HepG2 (cell line): ENCODE data around the gene LATS1. TPM values are rescaled to one million over a fixed set of nuclear protein-coding genes. Genes with fewer than 3 reads are reported as not detected.
A peak's percentile ranks its signal among the peaks of the same experiment; 100 is the strongest.

Experiments used
- AKNA ChIP-seq: sonication (generic); formaldehyde crosslinking; IDR thresholded peaks from 2 replicates; pipeline ENCODE4 v1.4.0; 2020; ENCODE audit warnings: missing genetic modification reagents, borderline replicate concordance
- ATM ChIP-seq: fragments of 450-650 bp; IDR thresholded peaks from 2 replicates; pipeline ENCODE4 v1.7.1; 2017; ENCODE audit warnings: mild to moderate bottlenecking, borderline replicate concordance
- BORCS8-MEF2B ChIP-seq: sonication (generic); formaldehyde crosslinking; IDR thresholded peaks from 2 replicates; pipeline ENCODE4 v1.8.0; 2022; ENCODE audit warnings: mild to moderate bottlenecking, missing genetic modification reagents
- HNF1A ChIP-seq, 2 experiments: sonication (generic) in 1 of 2; formaldehyde crosslinking in 1 of 2; IDR thresholded peaks; 2 replicates each; pipeline versions ENCODE4 v1.4.0 to v1.6.1; 2016 to 2020; ENCODE audit warnings: borderline replicate concordance in 1 of 2, low read depth in 1 of 2, mild to moderate bottlenecking in 1 of 2, missing genetic modification reagents in 1 of 2
- HNRNPLL ChIP-seq: fragments of 200-400 bp; formaldehyde crosslinking; IDR thresholded peaks from 2 replicates; pipeline ENCODE4 v1.6.1; 2017; ENCODE audit warnings: mild to moderate bottlenecking, low read depth, low read length; ENCODE audit not compliant: poor library complexity, severe bottlenecking
- JUN ChIP-seq: sonication (generic); formaldehyde crosslinking; IDR thresholded peaks from 2 replicates; pipeline ENCODE4 v1.4.0; 2020; ENCODE audit warnings: mild to moderate bottlenecking, missing genetic modification reagents
- MIXL1 ChIP-seq: IDR thresholded peaks from 2 replicates; pipeline ENCODE4 v1.6.1; 2016
- PLSCR1 ChIP-seq: sonication (generic); formaldehyde crosslinking; IDR thresholded peaks from 2 replicates; pipeline ENCODE4 v1.5.0; 2020; ENCODE audit warnings: missing genetic modification reagents, mild to moderate bottlenecking, borderline replicate concordance
- RBM39 ChIP-seq: fragments of 200-400 bp; formaldehyde crosslinking; IDR thresholded peaks from one replicate; pipeline ENCODE4 v1.6.1; 2018; ENCODE audit warnings: antibody characterized with exemption, mild to moderate bottlenecking, low read depth, low read length; ENCODE audit not compliant: poor library complexity, severe bottlenecking
- ZNF280D ChIP-seq: sonication (generic); formaldehyde crosslinking; IDR thresholded peaks from 2 replicates; pipeline ENCODE4 v1.5.1; 2020; ENCODE audit warnings: mild to moderate bottlenecking, missing genetic modification reagents
- ZNF775 ChIP-seq: sonication (generic); formaldehyde crosslinking; IDR thresholded peaks from 2 replicates; pipeline ENCODE4 v1.4.0; 2020; ENCODE audit warnings: missing genetic modification reagents, mild to moderate bottlenecking, moderate library complexity, borderline replicate concordance
- polyA plus RNA-seq, 8 experiments: library from polyadenylated mRNA; depleted of rRNA in 3 of 8; stranded (reverse) in 7 of 8; unstranded in 1 of 8; fragments of >200 nt; fragmentation: Illumina TruSeq in 4 of 8; extraction: Trizol in 4 of 8; gene quantifications; 2 replicates each; pipeline versions ENCODE4 v1.2.1 to v1.2.3, GENCODE V29; 2011 to 2016; ENCODE audit warnings: low read depth in 4 of 8, missing spikeins in 1 of 8, mixed read lengths in 1 of 8; ENCODE audit not compliant: insufficient read depth in 1 of 8
- total RNA-seq, 5 experiments: library from RNA; depleted of rRNA; stranded (reverse); fragments of >200 nt; fragmentation: Illumina TruSeq; extraction: Trizol; gene quantifications; 2 replicates each; pipeline ENCODE4 v1.2.3, GENCODE V29; 2016; ENCODE audit warnings: low read depth in 1 of 5
- TF ChIP-seq, protein P1 (sequence below): IDR thresholded peaks from 2 replicates; pipeline ENCODE4 v1.6.1; 2016

Gene LATS1
- total and polyA plus RNA-seq, 2 of the 13 experiments (the other 11 are each of a cell fraction or from before 2014, with no cell fraction given): 9.9 to 12.6 TPM

DNA sequence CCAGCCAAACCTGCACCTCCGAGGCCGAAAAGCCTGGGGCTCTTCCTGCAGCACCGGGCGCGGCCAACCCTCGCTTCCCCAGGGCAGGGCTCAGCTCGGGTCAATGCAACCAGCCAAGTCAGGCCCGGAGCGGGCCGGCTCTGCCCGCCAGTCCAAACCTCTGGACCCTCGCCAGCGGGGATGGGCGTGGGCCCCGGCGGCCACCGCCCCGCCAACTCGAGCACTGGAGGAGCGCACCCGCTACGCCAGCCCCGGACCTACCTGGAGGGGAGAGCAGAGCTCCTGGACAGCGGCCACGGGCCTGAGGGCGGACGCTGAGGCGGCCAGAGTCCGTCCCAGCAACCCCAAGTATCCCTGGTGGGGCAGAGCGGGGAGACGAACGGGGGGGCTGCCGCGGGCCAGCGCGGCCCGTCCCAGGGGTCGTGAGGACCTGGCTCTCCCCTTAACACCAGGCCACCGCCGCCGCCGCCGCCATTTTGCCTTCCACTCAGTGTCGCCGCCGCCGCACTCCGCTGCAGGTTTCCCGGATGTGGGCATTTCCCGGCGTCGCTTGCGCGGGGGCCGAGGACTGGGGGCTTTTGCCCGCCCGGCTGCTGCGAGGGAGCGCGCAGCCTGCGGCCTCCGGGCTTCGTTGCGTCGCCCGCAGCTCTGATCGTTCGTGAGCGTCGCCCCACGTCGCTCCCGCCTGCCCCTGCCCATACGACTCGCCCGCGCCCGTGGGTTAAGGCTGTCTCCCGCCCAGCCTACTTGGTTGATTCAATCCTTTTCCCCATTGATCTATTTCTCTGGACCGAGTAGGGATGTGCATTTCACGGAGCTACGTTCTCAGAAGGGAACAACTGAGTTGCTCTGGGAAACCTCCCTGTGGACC is at the start of gene LATS1 (continued):
- TF ChIP-seq, protein P1, sequence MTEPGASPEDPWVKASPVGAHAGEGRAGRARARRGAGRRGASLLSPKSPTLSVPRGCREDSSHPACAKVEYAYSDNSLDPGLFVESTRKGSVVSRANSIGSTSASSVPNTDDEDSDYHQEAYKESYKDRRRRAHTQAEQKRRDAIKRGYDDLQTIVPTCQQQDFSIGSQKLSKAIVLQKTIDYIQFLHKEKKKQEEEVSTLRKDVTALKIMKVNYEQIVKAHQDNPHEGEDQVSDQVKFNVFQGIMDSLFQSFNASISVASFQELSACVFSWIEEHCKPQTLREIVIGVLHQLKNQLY (CRISPR knock-in tag): peak; percentile 13; the same call in 1 of the 2 replicates
- TF ChIP-seq BORCS8-MEF2B (peak; percentile 81), ZNF775 (0 out of 2 replicates have a peak, but pooled peaks have one; percentile 45), ZNF280D (peak; percentile 87; the same call in 1 of the 2 replicates), ATM (no peak), AKNA (no peak), MIXL1 (CRISPR knock-in tag) (peak; percentile 65), PLSCR1 (CRISPR knock-in tag) (peak; percentile 91; the same call in 1 of the 2 replicates), RBM39 (peak; percentile 98), HNF1A (IDR thresholded peaks at IDR 0.05; ENCODE audit: low read depth) (no peak), HNF1A (CRISPR knock-in tag; IDR thresholded peaks at IDR 0.05; ENCODE audit: borderline replicate concordance) (peak; percentile 85), JUN (CRISPR knock-in tag) (peak; percentile 66; the same call in 1 of the 2 replicates), HNRNPLL (peak; percentile 96)
